Endothelial cell of umbilical vein (primary cell): ENCODE measurements around the gene HTT. TPM values are rescaled to one million over a fixed set of nuclear protein-coding genes. Genes with fewer than 3 reads are reported as not detected.

Experiments used
- BruUV-seq: library from RNA; stranded (reverse); fragments of 400-500 nt; replicated peaks from 2 replicates; lab custom pipeline; 2021; lab: Mats Ljungman, UMichigan
- CTCF ChIA-PET: fragments of 300-600, 350-600 bp; sonication (Branson Sonifier 250); formaldehyde crosslinking; loops from one replicate; lab custom pipeline; 2021; ENCODE audit warnings: antibody characterized with exemption, inconsistent platforms; lab: Charles Lee
- POLR2A ChIA-PET: fragments of 300-600, 350-600 bp; sonication (Branson Sonifier 250); formaldehyde crosslinking; loops from one replicate; lab custom pipeline; 2021; ENCODE audit warnings: antibody characterized with exemption, inconsistent platforms; lab: Charles Lee
- DNase-seq: peaks from one replicate; pipeline ENCODE4 v3.0.0-alpha.2; 2011; ENCODE audit warnings: low read depth, low spot score
- FAIRE-seq: peaks from 2 replicates; lab custom pipeline; 2011; peaks lifted over from hg19 to GRCh38; lab: Jason Lieb, UNC
- H2AFZ ChIP-seq: 2 replicates; pipeline ENCODE4 v1.6.0; 2012; ENCODE audit warnings: low read depth, low read length, control low read depth, inconsistent platforms
- H3K27ac ChIP-seq: 2 replicates; pipeline ENCODE4 v1.5.1; 2011; ENCODE audit warnings: low read depth, mild to moderate bottlenecking, control low read depth, low read length, moderate library complexity; ENCODE audit not compliant: insufficient read depth
- H3K27me3 ChIP-seq, 2 experiments: 2 replicates each; pipeline versions ENCODE4 v1.6.0 to v1.6.1; 2011; ENCODE audit warnings: low read length in 2 of 2, mixed read lengths in 1 of 2; ENCODE audit not compliant: control insufficient read depth in 2 of 2, insufficient read depth in 2 of 2
- H3K36me3 ChIP-seq, 2 experiments: 2 replicates in 1 of 2; 3 replicates in 1 of 2; pipeline ENCODE4 v1.5.1; 2011; ENCODE audit warnings: low read length in 2 of 2, mild to moderate bottlenecking in 1 of 2, moderate library complexity in 1 of 2; ENCODE audit not compliant: control insufficient read depth in 2 of 2, insufficient read depth in 2 of 2; ENCODE audit errors: extremely low read depth in 1 of 2
- H3K4me1 ChIP-seq: 3 replicates; pipeline ENCODE4 v1.5.1; 2011; ENCODE audit warnings: mild to moderate bottlenecking, low read length; ENCODE audit not compliant: control insufficient read depth, insufficient read depth; ENCODE audit errors: extremely low read depth
- H3K4me2 ChIP-seq: 2 replicates; pipeline ENCODE4 v1.6.1; 2011; ENCODE audit warnings: low read length, control low read depth, mixed read lengths; ENCODE audit not compliant: insufficient read depth
- H3K4me3 ChIP-seq, 3 experiments: fragments of 200-600 bp in 1 of 3; sonication (generic), shearing (Covaris generic) in 1 of 3; replicated peaks in 1 of 3; 2 replicates each; pipeline ENCODE4 v1.5.1; 2011 to 2016; ENCODE audit warnings: control low read depth in 3 of 3, low read length in 3 of 3, mild to moderate bottlenecking in 2 of 3, inconsistent platforms in 1 of 3, low read depth in 1 of 3, moderate library complexity in 1 of 3; ENCODE audit not compliant: insufficient read depth in 1 of 3
- H3K79me2 ChIP-seq: 2 replicates; pipeline ENCODE4 v1.6.0; 2012; ENCODE audit warnings: low read length, inconsistent platforms; ENCODE audit not compliant: control insufficient read depth, insufficient read depth
- H3K9ac ChIP-seq: replicated peaks from 2 replicates; pipeline ENCODE3; 2011; ENCODE audit warnings: low read length, control low read depth; ENCODE audit not compliant: insufficient read depth; ENCODE audit errors: extremely low read depth
- H3K9me1 ChIP-seq: replicated peaks from 3 replicates; pipeline ENCODE4 v1.6.0; 2011; ENCODE audit warnings: mild to moderate bottlenecking, low read length; ENCODE audit not compliant: control insufficient read depth, insufficient read depth; ENCODE audit errors: extremely low read depth
- H3K9me3 ChIP-seq: replicated peaks from 2 replicates; pipeline ENCODE4 v1.5.1; 2012; ENCODE audit warnings: low read length, inconsistent platforms; ENCODE audit not compliant: control insufficient read depth, insufficient read depth
- H4K20me1 ChIP-seq: replicated peaks from 2 replicates; pipeline ENCODE3; 2011; ENCODE audit warnings: mild to moderate bottlenecking, low read length; ENCODE audit not compliant: control insufficient read depth, insufficient read depth; ENCODE audit errors: extremely low read depth
- CTCF ChIP-seq, 2 donors: IDR thresholded peaks; 1 replicate in 1 of 2; 2 replicates in 1 of 2; pipeline ENCODE4 v1.5.1; 2011; ENCODE audit warnings: low read length in 2 of 2, mild to moderate bottlenecking in 2 of 2, moderate library complexity in 2 of 2, control low read depth in 1 of 2, inconsistent platforms in 1 of 2, low read depth in 1 of 2; ENCODE audit not compliant: insufficient read depth in 1 of 2; ENCODE audit errors: extremely low read depth in 1 of 2
- EZH2 ChIP-seq: IDR thresholded peaks from 2 replicates; pipeline ENCODE4 v1.6.1; 2012; ENCODE audit warnings: borderline replicate concordance, low read depth, mild to moderate bottlenecking, moderate library complexity, low read length, inconsistent platforms; ENCODE audit not compliant: severe bottlenecking
- FOS ChIP-seq: IDR thresholded peaks from 2 replicates; pipeline ENCODE4 v1.6.1; 2011; ENCODE audit warnings: mild to moderate bottlenecking, low read length, moderate library complexity, borderline replicate concordance; ENCODE audit not compliant: insufficient read depth
- GATA2 ChIP-seq: IDR thresholded peaks from 2 replicates; pipeline ENCODE4 v1.7.0; 2011; ENCODE audit warnings: low read depth, mild to moderate bottlenecking, moderate library complexity, mixed read lengths, low read length; ENCODE audit not compliant: insufficient read length, insufficient read depth
- JUN ChIP-seq: IDR thresholded peaks from 2 replicates; pipeline ENCODE4 v1.6.1; 2011; ENCODE audit warnings: borderline replicate concordance, low read depth; ENCODE audit not compliant: insufficient read length, insufficient read depth
- MAX ChIP-seq: IDR thresholded peaks from 2 replicates; pipeline ENCODE4 v1.6.1; 2011; ENCODE audit not compliant: insufficient read depth, insufficient read length
- MYC ChIP-seq: IDR thresholded peaks from one replicate; pipeline ENCODE4 v1.6.1; 2011; ENCODE audit warnings: mild to moderate bottlenecking, low read depth, low read length
- POLR2A ChIP-seq: IDR thresholded peaks from 2 replicates; pipeline ENCODE4 v1.6.1; 2012; ENCODE audit warnings: low read depth, mild to moderate bottlenecking, control low read depth, low read length
- POLR2AphosphoS5 ChIP-seq: IDR thresholded peaks from 2 replicates; pipeline ENCODE4 v1.6.1; 2012; ENCODE audit warnings: low read depth, mild to moderate bottlenecking, control low read depth, low read length, moderate library complexity; ENCODE audit not compliant: insufficient read depth
- dilution Hi-C: fragments of 300-500 bp; cut with MboI; formaldehyde crosslinking; loops from one replicate; pipeline ENCODE4 v1.15.0; 2019; ENCODE audit warnings: low sequenced_read_pairs; ENCODE audit not compliant: extremely low pct_ligation_motif_present
- intact Hi-C: fragments of 100-400 bp; cut with micrococcal nuclease; formaldehyde crosslinking; loops from one replicate; pipeline ENCODE4 v1.10.0; 2022
- polyA plus RNA-seq, 4 experiments: library from polyadenylated mRNA; depleted of rRNA in 3 of 4; stranded (reverse) in 3 of 4; unstranded in 1 of 4; fragments of >200 nt; gene quantifications; 2 replicates each; pipeline versions ENCODE4 v1.2.1 to v1.2.3, GENCODE V29; 2011 to 2012; ENCODE audit warnings: missing spikeins in 1 of 4
- total RNA-seq: library from RNA; stranded (reverse); gene quantifications from 2 replicates; pipeline ENCODE4 v1.2.3, GENCODE V29; 2021

The HTT gene
- total and polyA plus RNA-seq, 2 donors (not counting 3 experiments of a cell fraction or from before 2014, with no cell fraction given): 15.7 to 61.2 TPM

- Histone ChIP-seq H3K36me3 (peaks cover 12 to 17% of the 10 kb centered on the region in 2 experiments), H3K9me1 (no peaks in the 10 kb centered on the region), H3K4me2 (no peak overlapping the region), H4K20me1 (no peaks in the 10 kb centered on the region), H3K27me3 (no peaks in the 10 kb centered on the region), H3K27ac (no peak overlapping the region), H2AFZ (no peak overlapping the region), H3K9me3 (no peaks in the 10 kb centered on the region), H3K9ac (no peak overlapping the region), H3K79me2 (no peaks in the 10 kb centered on the region), H3K4me1 (no peaks in the 10 kb centered on the region), H3K4me3 (no peak overlapping the region)
- POLR2A ChIA-PET: no interaction called here
- CTCF ChIA-PET: interaction anchor here (0.9 to 1.6 kb wide), 3 partner anchors 83 to 290 kb away, joined by 3 to 6 read pairs (median 4); no protein-coding TSS in a partner anchor
- dilution Hi-C loops: no loop called here
- FAIRE-seq: peak; percentile 67
- TF ChIP-seq CTCF (IDR thresholded peaks at IDR 0.05; ENCODE audit: extremely low read depth in 1 of 2, insufficient read depth in 1 of 2, low read depth in 1 of 2, low read length in 2 of 2): no peak
- no peak for TF ChIP-seq POLR2AphosphoS5
- TF ChIP-seq FOS: no peak
- no peak for TF ChIP-seq MAX
- no peak for TF ChIP-seq EZH2
- TF ChIP-seq MYC: no peak
- TF ChIP-seq GATA2: no peak
- no peak for TF ChIP-seq JUN
- no peak for TF ChIP-seq POLR2A
- no peak for DNase-seq
- intact Hi-C loops: no loop called here
- no TSS peak for BruUV-seq
Measured at GRCh38 chr4:3190549-3190948, 116.1 kb downstream of the HTT start.
